HUES6 (cell line): ENCODE data around the gene PSMC4.
A peak's percentile ranks its signal among the peaks of the same experiment; 100 is the strongest.

ENCODE experiments used
- H3K27ac ChIP-seq: 2 replicates; pipeline ENCODE4 v1.7.0; 2013; ENCODE audit warnings: low read depth, mild to moderate bottlenecking, low read length, inconsistent platforms
- H3K27me3 ChIP-seq: 2 replicates; pipeline ENCODE4 v1.6.1; 2013; ENCODE audit warnings: low read length; ENCODE audit not compliant: control insufficient read depth, insufficient read depth
- H3K36me3 ChIP-seq: 2 replicates; pipeline ENCODE4 v1.6.1; 2013; ENCODE audit warnings: low read length; ENCODE audit not compliant: control insufficient read depth, insufficient read depth
- H3K4me1 ChIP-seq: 2 replicates; pipeline ENCODE4 v1.6.1; 2013; ENCODE audit warnings: low read length; ENCODE audit not compliant: control insufficient read depth, insufficient read depth
- H3K4me3 ChIP-seq: 2 replicates; pipeline ENCODE4 v1.5.1; 2013; ENCODE audit warnings: low read depth, low read length
- H3K9ac ChIP-seq: one replicate; pipeline ENCODE4 v1.6.1; 2013; ENCODE audit warnings: mild to moderate bottlenecking, low read length
- H3K9me3 ChIP-seq: 2 replicates; pipeline ENCODE4 v1.6.1; 2013; ENCODE audit warnings: low read depth, low read length; ENCODE audit not compliant: control insufficient read depth, insufficient read depth

PSMC4 gene

GRCh38 chr19:39970675-39971379, at the start of gene PSMC4:
Gene PSMC4, plus strand, starts transcription at chr19:39971165. Its CDS starts 38 bp downstream, at chr19:39971203.
- Histone ChIP-seq H3K4me3 (peak within 1 kb of the TSS; percentile 79), H3K27ac (peak within 1 kb of the TSS; percentile 60; the same call in 1 of the 2 replicates), H3K9me3 (no peaks in the 10 kb centered on the region), H3K4me1 (peaks cover 4% of the 10 kb centered on the region; the same call in 1 of the 2 replicates), H3K9ac (peak within 1 kb of the TSS; percentile 84), H3K27me3 (no peaks in the 10 kb centered on the region), H3K36me3 (peaks cover 38% of the 10 kb centered on the region)

GRCh38 chr19:39923862-39924261, 47.1 kb upstream of the PSMC4 start:
- no peak overlapping the region for H3K9ac ChIP-seq
- no peak overlapping the region for H3K4me3 ChIP-seq
- H3K9me3 ChIP-seq: no peaks in the 10 kb centered on the region
- no peaks in the 10 kb centered on the region for H3K36me3 ChIP-seq
- no peaks in the 10 kb centered on the region for H3K27me3 ChIP-seq
- no peak overlapping the region for H3K27ac ChIP-seq
- H3K4me1 ChIP-seq: no peaks in the 10 kb centered on the region; the same call in 1 of the 2 replicates

GRCh38 chr19:39924389-39924788, 46.6 kb upstream of the PSMC4 start:
- Histone ChIP-seq H3K4me1 (no peaks in the 10 kb centered on the region; the same call in 1 of the 2 replicates), H3K27me3 (no peaks in the 10 kb centered on the region), H3K36me3 (no peaks in the 10 kb centered on the region), H3K9me3 (no peaks in the 10 kb centered on the region), H3K4me3 (no peak overlapping the region), H3K27ac (no peak overlapping the region), H3K9ac (no peak overlapping the region)

- no peaks in the 10 kb centered on the region for H3K9me3 ChIP-seq
- no peaks in the 10 kb centered on the region; the same call in 1 of the 2 replicates for H3K4me1 ChIP-seq
- H3K36me3 ChIP-seq: no peaks in the 10 kb centered on the region
- no peak overlapping the region for H3K9ac ChIP-seq
- no peak overlapping the region for H3K4me3 ChIP-seq
- H3K27me3 ChIP-seq: no peaks in the 10 kb centered on the region
- no peak overlapping the region for H3K27ac ChIP-seq
These were observed 46.0 kb upstream of the PSMC4 start for GRCh38 chr19:39924952-39925351.

- no peaks in the 10 kb centered on the region for H3K9me3 ChIP-seq
- H3K4me3 ChIP-seq: no peak overlapping the region
- no peak overlapping the region for H3K27ac ChIP-seq
- H3K9ac ChIP-seq: no peak overlapping the region
- H3K36me3 ChIP-seq: no peaks in the 10 kb centered on the region
- H3K4me1 ChIP-seq: no peaks in the 10 kb centered on the region; the same call in 1 of the 2 replicates
- no peaks in the 10 kb centered on the region for H3K27me3 ChIP-seq
These were observed 44.7 kb upstream of the PSMC4 start for GRCh38 chr19:39926170-39926760.

- Histone ChIP-seq H3K9ac (no peak overlapping the region), H3K27me3 (no peaks in the 10 kb centered on the region), H3K36me3 (no peaks in the 10 kb centered on the region), H3K27ac (no peak overlapping the region), H3K4me3 (no peak overlapping the region), H3K4me1 (no peaks in the 10 kb centered on the region; the same call in 1 of the 2 replicates), H3K9me3 (no peaks in the 10 kb centered on the region)
These were observed 43.9 kb upstream of the PSMC4 start for GRCh38 chr19:39927076-39927475.

GRCh38 chr19:39927524-39928356, 43.2 kb upstream of the PSMC4 start:
- Histone ChIP-seq H3K9ac (no peak overlapping the region), H3K27ac (no peak overlapping the region), H3K36me3 (no peaks in the 10 kb centered on the region), H3K4me3 (no peak overlapping the region), H3K9me3 (no peaks in the 10 kb centered on the region), H3K27me3 (no peaks in the 10 kb centered on the region), H3K4me1 (no peaks in the 10 kb centered on the region; the same call in 1 of the 2 replicates)

- Histone ChIP-seq H3K27ac (no peak overlapping the region), H3K9ac (no peak overlapping the region), H3K4me3 (no peak overlapping the region), H3K9me3 (no peaks in the 10 kb centered on the region), H3K36me3 (no peaks in the 10 kb centered on the region), H3K27me3 (no peaks in the 10 kb centered on the region), H3K4me1 (no peaks in the 10 kb centered on the region; the same call in 1 of the 2 replicates)
These were observed 42.6 kb upstream of the PSMC4 start for GRCh38 chr19:39928357-39928725.

- no peaks in the 10 kb centered on the region for H3K9me3 ChIP-seq
- no peak overlapping the region for H3K27ac ChIP-seq
- no peak overlapping the region for H3K9ac ChIP-seq
- no peak overlapping the region for H3K4me3 ChIP-seq
- no peaks in the 10 kb centered on the region for H3K27me3 ChIP-seq
- no peaks in the 10 kb centered on the region for H3K36me3 ChIP-seq
- no peaks in the 10 kb centered on the region; the same call in 1 of the 2 replicates for H3K4me1 ChIP-seq
These were observed 41.2 kb upstream of the PSMC4 start for GRCh38 chr19:39929750-39930149.

GRCh38 chr19:39934584-39935363, 36.2 kb upstream of the PSMC4 start, which contains the start of gene FCGBP:
Gene FCGBP, minus strand, starts transcription at chr19:39934634.
- no peak within 1 kb of the TSS for H3K27ac ChIP-seq
- H3K9me3 ChIP-seq: no peaks in the 10 kb centered on the region
- no peaks in the 10 kb centered on the region for H3K27me3 ChIP-seq
- H3K36me3 ChIP-seq: no peaks in the 10 kb centered on the region
- no peak within 1 kb of the TSS for H3K4me3 ChIP-seq
- H3K9ac ChIP-seq: no peak within 1 kb of the TSS
- no peaks in the 10 kb centered on the region for H3K4me1 ChIP-seq
